MM.1S (cell line): Measurements from ENCODE around the gene SCFD2.

Experiments used
- DNase-seq: peaks from one replicate; pipeline ENCODE4 v3.0.0-alpha.2; 2015
- H2AFZ ChIP-seq: fragments of 300-600 bp; sonication (generic); 2 replicates; pipeline ENCODE4 v1.6.0; 2016; ENCODE audit warnings: antibody characterized with exemption, low read length
- H3F3A ChIP-seq: fragments of 300-600 bp; sonication (generic); 2 replicates; pipeline ENCODE4 v1.6.1; 2016; ENCODE audit warnings: mild to moderate bottlenecking, antibody characterized with exemption, low read length, moderate library complexity, mixed read lengths; ENCODE audit not compliant: insufficient read depth
- H3K27ac ChIP-seq: fragments of 300-600 bp; sonication (generic); 2 replicates; pipeline ENCODE4 v1.5.1; 2016; ENCODE audit warnings: mild to moderate bottlenecking, low read length
- H3K27me3 ChIP-seq: fragments of 300-600 bp; sonication (generic); replicated peaks from 2 replicates; pipeline ENCODE4 v1.6.0; 2016; ENCODE audit warnings: low read length; ENCODE audit not compliant: insufficient read depth
- H3K36me3 ChIP-seq: fragments of 300-600 bp; sonication (generic); replicated peaks from 2 replicates; pipeline ENCODE4 v1.6.1; 2016; ENCODE audit warnings: mild to moderate bottlenecking, low read length, mixed read lengths; ENCODE audit not compliant: insufficient read depth
- H3K4me1 ChIP-seq: fragments of 300-600 bp; sonication (generic); 2 replicates; pipeline ENCODE4 v1.6.1; 2016; ENCODE audit warnings: low read length, mixed read lengths
- H3K4me2 ChIP-seq: fragments of 300-600 bp; sonication (generic); 2 replicates; pipeline ENCODE4 v1.6.0; 2016; ENCODE audit warnings: low read depth, low read length
- H3K4me3 ChIP-seq: fragments of 300-600 bp; sonication (generic); 2 replicates; pipeline ENCODE4 v1.5.1; 2016; ENCODE audit warnings: low read length, mixed read lengths
- H3K79me2 ChIP-seq: fragments of 300-600 bp; sonication (generic); 2 replicates; pipeline ENCODE4 v1.6.1; 2016; ENCODE audit warnings: mixed run types, low read length, mixed read lengths
- H3K9ac ChIP-seq: fragments of 300-600 bp; sonication (generic); 2 replicates; pipeline ENCODE4 v1.6.1; 2016; ENCODE audit warnings: low read length, mixed read lengths
- H3K9me2 ChIP-seq: fragments of 300-600 bp; sonication (generic); replicated peaks from 2 replicates; pipeline ENCODE4 v1.6.1; 2016; ENCODE audit warnings: mild to moderate bottlenecking, low read length, mixed read lengths; ENCODE audit not compliant: insufficient read depth
- H3K9me3 ChIP-seq: fragments of 300-600 bp; sonication (generic); replicated peaks from 2 replicates; pipeline ENCODE4 v1.6.1; 2016; ENCODE audit warnings: mild to moderate bottlenecking, low read length, mixed read lengths; ENCODE audit not compliant: insufficient read depth
- H4K20me1 ChIP-seq: fragments of 300-600 bp; sonication (generic); 2 replicates; pipeline ENCODE4 v1.6.1; 2016; ENCODE audit warnings: mild to moderate bottlenecking, low read length, moderate library complexity, mixed read lengths; ENCODE audit not compliant: insufficient read depth
- EZH2 ChIP-seq: fragments of 300-600 bp; sonication (generic); optimal IDR thresholded peaks from 2 replicates; pipeline ENCODE3; 2017; ENCODE audit warnings: low read depth, mild to moderate bottlenecking, antibody characterized with exemption, low read length, mixed read lengths
- EZH2phosphoT487 ChIP-seq: fragments of 300-600 bp; sonication (generic); IDR thresholded peaks from 2 replicates; pipeline ENCODE4 v1.6.1; 2018; ENCODE audit warnings: antibody characterized with exemption, low read length
- TF ChIP-seq, protein P1 (sequence below): fragments of 300-600 bp; sonication (generic); IDR thresholded peaks from 2 replicates; pipeline ENCODE4 v1.5.1; 2016; ENCODE audit warnings: antibody characterized with exemption, low read length, mixed read lengths

The SCFD2 gene

DNA sequence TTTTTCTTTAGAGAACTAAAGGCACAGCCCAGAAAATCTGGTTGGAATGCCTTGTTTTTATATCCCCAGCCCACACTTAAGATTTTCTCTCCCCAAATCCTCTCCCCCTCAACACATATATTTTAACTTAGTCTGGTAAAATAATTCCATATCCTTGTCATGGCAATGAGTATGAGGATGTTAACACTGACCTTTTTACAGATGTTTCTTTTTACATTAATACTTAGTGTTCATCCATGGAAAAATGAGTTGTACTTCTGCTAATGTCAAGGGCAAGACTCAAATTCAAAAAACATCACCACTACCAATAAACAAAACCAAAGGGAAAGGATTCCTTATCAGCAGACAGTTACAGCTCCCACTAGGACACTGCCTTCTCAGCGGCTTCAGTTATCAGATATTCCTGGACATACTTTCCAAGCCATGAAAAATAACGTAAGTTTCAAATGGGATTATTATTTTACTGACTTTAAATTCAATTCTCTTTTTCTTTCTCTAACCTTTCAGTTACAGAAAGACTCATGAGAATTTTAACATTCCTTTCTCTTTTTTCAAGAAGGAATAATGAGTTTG is 420.4 kb downstream of the SCFD2 start:
- no peak overlapping the region for H2AFZ ChIP-seq
- no peak overlapping the region for H3K9ac ChIP-seq
- H3K4me1 ChIP-seq: no peaks in the 10 kb centered on the region
- H4K20me1 ChIP-seq: no peaks in the 10 kb centered on the region
- H3K79me2 ChIP-seq: no peaks in the 10 kb centered on the region
- no peak overlapping the region for H3K4me3 ChIP-seq
- no peak overlapping the region for H3K4me2 ChIP-seq
- H3K36me3 ChIP-seq: no peaks in the 10 kb centered on the region
- no peaks in the 10 kb centered on the region for H3K9me3 ChIP-seq
- TF ChIP-seq, protein P1, sequence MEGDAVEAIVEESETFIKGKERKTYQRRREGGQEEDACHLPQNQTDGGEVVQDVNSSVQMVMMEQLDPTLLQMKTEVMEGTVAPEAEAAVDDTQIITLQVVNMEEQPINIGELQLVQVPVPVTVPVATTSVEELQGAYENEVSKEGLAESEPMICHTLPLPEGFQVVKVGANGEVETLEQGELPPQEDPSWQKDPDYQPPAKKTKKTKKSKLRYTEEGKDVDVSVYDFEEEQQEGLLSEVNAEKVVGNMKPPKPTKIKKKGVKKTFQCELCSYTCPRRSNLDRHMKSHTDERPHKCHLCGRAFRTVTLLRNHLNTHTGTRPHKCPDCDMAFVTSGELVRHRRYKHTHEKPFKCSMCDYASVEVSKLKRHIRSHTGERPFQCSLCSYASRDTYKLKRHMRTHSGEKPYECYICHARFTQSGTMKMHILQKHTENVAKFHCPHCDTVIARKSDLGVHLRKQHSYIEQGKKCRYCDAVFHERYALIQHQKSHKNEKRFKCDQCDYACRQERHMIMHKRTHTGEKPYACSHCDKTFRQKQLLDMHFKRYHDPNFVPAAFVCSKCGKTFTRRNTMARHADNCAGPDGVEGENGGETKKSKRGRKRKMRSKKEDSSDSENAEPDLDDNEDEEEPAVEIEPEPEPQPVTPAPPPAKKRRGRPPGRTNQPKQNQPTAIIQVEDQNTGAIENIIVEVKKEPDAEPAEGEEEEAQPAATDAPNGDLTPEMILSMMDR: no peak
- TF ChIP-seq EZH2phosphoT487 (no peak), EZH2 (no peak)
- no peak overlapping the region for H3K27ac ChIP-seq
- no peak for DNase-seq
- no peaks in the 10 kb centered on the region for H3K9me2 ChIP-seq
- H3F3A ChIP-seq: no peaks in the 10 kb centered on the region
- no peaks in the 10 kb centered on the region for H3K27me3 ChIP-seq

DNA sequence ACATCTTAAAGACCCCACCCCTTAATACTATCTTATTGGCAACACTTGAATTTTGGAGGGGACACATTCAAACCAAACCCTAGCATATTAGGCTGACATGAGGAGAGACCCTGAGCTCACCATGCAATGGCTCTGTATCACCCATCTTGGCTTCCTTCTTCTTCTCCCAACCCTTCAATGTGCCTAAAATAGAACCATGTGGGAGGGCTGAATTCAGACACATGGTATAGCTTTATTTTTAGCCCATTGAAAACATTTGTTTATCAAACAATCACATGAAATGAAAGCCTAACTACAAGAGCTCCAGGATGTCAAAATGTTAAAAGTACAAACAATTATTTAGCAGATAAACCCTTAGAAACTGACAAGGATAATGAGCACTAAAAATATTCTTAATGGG is 422.2 kb downstream of the SCFD2 start:
- Histone ChIP-seq H3K27me3 (no peaks in the 10 kb centered on the region), H3K4me3 (no peak overlapping the region), H3K27ac (no peak overlapping the region), H2AFZ (no peak overlapping the region), H3K79me2 (no peaks in the 10 kb centered on the region), H3K4me1 (no peaks in the 10 kb centered on the region), H3K9me2 (no peaks in the 10 kb centered on the region), H4K20me1 (no peaks in the 10 kb centered on the region), H3K9ac (no peak overlapping the region), H3K9me3 (no peaks in the 10 kb centered on the region), H3K36me3 (no peaks in the 10 kb centered on the region), H3K4me2 (no peak overlapping the region), H3F3A (no peaks in the 10 kb centered on the region)
- DNase-seq: no peak
- no peak for TF ChIP-seq EZH2phosphoT487
- no peak for TF ChIP-seq EZH2
- TF ChIP-seq, protein P1: no peak

DNA sequence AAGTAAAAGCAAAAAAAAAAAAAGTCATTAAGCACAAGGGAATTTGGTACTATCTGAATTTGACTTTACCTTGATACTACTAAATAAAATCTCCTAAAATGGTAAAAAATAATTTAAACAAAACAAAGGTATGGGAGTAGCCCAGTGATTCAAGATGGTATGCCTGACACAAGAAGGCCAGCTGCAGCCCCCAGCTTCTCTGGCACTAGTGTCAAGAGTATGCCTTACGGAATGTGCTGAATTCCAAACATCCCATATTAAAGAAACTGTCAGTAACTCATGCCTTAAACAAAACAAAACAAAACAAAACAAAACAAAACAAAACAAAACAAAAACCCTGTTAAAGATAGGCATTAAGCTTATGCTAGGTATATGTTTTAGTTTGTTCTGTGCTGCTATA is 422.9 kb downstream of the SCFD2 start:
- H3F3A ChIP-seq: no peaks in the 10 kb centered on the region
- no peak for DNase-seq
- no peak overlapping the region for H3K4me2 ChIP-seq
- no peaks in the 10 kb centered on the region for H3K79me2 ChIP-seq
- TF ChIP-seq, protein P1: no peak
- no peak for TF ChIP-seq EZH2phosphoT487
- no peak for TF ChIP-seq EZH2
- H3K27me3 ChIP-seq: no peaks in the 10 kb centered on the region
- no peaks in the 10 kb centered on the region for H4K20me1 ChIP-seq
- H3K36me3 ChIP-seq: no peaks in the 10 kb centered on the region
- H3K9ac ChIP-seq: no peak overlapping the region
- H3K4me1 ChIP-seq: no peaks in the 10 kb centered on the region
- no peak overlapping the region for H3K4me3 ChIP-seq
- no peaks in the 10 kb centered on the region for H3K9me2 ChIP-seq
- H3K27ac ChIP-seq: no peak overlapping the region
- no peak overlapping the region for H2AFZ ChIP-seq
- H3K9me3 ChIP-seq: no peaks in the 10 kb centered on the region
